Esophagus squamous epithelium (tissue), 5 donors: ENCODE results near the gene LARGE1. TPM values are rescaled to one million over a fixed set of nuclear protein-coding genes. Genes with fewer than 3 reads are reported as not detected.

ENCODE experiments used
- DNase-seq: peaks from one replicate; lab custom pipeline; 2025; lab: John Stamatoyannopoulos, UW
- H3K27ac ChIP-seq, 4 donors: fragments of 200-600 bp; sonication (generic); one replicate each; pipeline ENCODE4 v1.5.1; 2016 to 2019; ENCODE audit warnings: mild to moderate bottlenecking in 1 of 4
- H3K27me3 ChIP-seq, 4 donors: fragments of 200-600 bp; sonication (generic); 1 replicate in 3 of 4; 2 replicates in 1 of 4; pipeline versions ENCODE4 v1.5.1 to v1.6.0; 2017 to 2021; ENCODE audit warnings: antibody characterized with exemption in 1 of 4
- H3K36me3 ChIP-seq, 3 donors: fragments of 200-600 bp; sonication (generic); one replicate each; pipeline ENCODE4 v1.5.1; 2016 to 2019
- H3K4me1 ChIP-seq, 3 donors: fragments of 200-600 bp; sonication (generic); one replicate each; pipeline ENCODE4 v1.5.1; 2017 to 2019
- H3K4me3 ChIP-seq, 4 donors: fragments of 200-600 bp; sonication (generic); 1 replicate in 3 of 4; 2 replicates in 1 of 4; pipeline ENCODE4 v1.5.1; 2016 to 2019; ENCODE audit warnings: mild to moderate bottlenecking in 2 of 4, moderate library complexity in 1 of 4
- H3K9me3 ChIP-seq, 3 donors: fragments of 200-600 bp; sonication (generic); one replicate each; pipeline ENCODE4 v1.5.1; 2016 to 2019
- CTCF ChIP-seq, 6 experiments: fragments of 450-650 bp in 4 of 6; fragments of 200-600 bp in 2 of 6; sonication (generic) in 2 of 6; IDR thresholded peaks; one replicate each; pipeline ENCODE4 v1.5.1; 2016 to 2019; ENCODE audit warnings: antibody characterized with exemption in 6 of 6, mild to moderate bottlenecking in 4 of 6, moderate library complexity in 4 of 6
- POLR2A ChIP-seq, 4 donors: fragments of 450-650 bp; IDR thresholded peaks; one replicate each; pipeline ENCODE4 v1.6.1; 2017; ENCODE audit warnings: antibody characterized with exemption in 4 of 4, mild to moderate bottlenecking in 4 of 4, moderate library complexity in 3 of 4
- WGBS, 2 donors: methylation state at CpG; one replicate each; pipeline ENCODE4 v1.1.5; 2018; 5-methylcytosine and 5-hydroxymethylcytosine counted together
- intact Hi-C: fragments of 100-400 bp; cut with DNase I; formaldehyde crosslinking; loops from one replicate; pipeline ENCODE4 v1.15.0; 2022
- total RNA-seq, 4 donors: library from RNA; depleted of rRNA; stranded (reverse); fragments of >200 nt; gene quantifications; one replicate each; pipeline ENCODE4 v1.1.0, GENCODE V29; 2016
- donor health status: DM: yes; HTN: yes; CAD: no.

The LARGE1 gene
- total RNA-seq, 4 donors from 2014 or later: 5.2 to 15.1 (median 6.6) TPM

GRCh38 chr22:33817512-33818127 lies 102.7 kb downstream of the LARGE1 start:
- no peak overlapping the region for H3K27ac ChIP-seq
- H3K4me3 ChIP-seq: no peak overlapping the region
- WGBS, 2 donors: 89 to 98% methylated on average over 4 of the region's 4 CpGs
- no peaks in the 10 kb centered on the region for H3K9me3 ChIP-seq
- no peak for TF ChIP-seq CTCF (IDR thresholded peaks at IDR 0.05)
- TF ChIP-seq POLR2A (IDR thresholded peaks at IDR 0.05): no peak
- intact Hi-C loops: no loop called here
- no peaks in the 10 kb centered on the region for H3K36me3 ChIP-seq
- H3K27me3 ChIP-seq: peaks cover 0 to 12% (median 0%) of the 10 kb centered on the region in 4 donors
- peaks cover 1 to 12% (median 7%) of the 10 kb centered on the region in 3 donors for H3K4me1 ChIP-seq
- DNase-seq: no peak

GRCh38 chr22:33812360-33812977 lies 107.8 kb downstream of the LARGE1 start:
- TF ChIP-seq CTCF (IDR thresholded peaks at IDR 0.05) (no peak), POLR2A (IDR thresholded peaks at IDR 0.05) (no peak)
- H3K4me3 ChIP-seq: no peak overlapping the region
- peak overlapping the region in 2 of 4 donors; percentile 44 to 61 for H3K27ac ChIP-seq
- WGBS, 2 donors: 75 to 77% methylated on average over 7 of the region's 7 CpGs
- intact Hi-C loops: no loop called here
- H3K27me3 ChIP-seq: no peaks in the 10 kb centered on the region
- peaks cover 0 to 22% (median 8%) of the 10 kb centered on the region in 3 donors for H3K4me1 ChIP-seq
- H3K9me3 ChIP-seq: no peaks in the 10 kb centered on the region
- no peak for DNase-seq
- H3K36me3 ChIP-seq: no peaks in the 10 kb centered on the region

- Histone ChIP-seq H3K27ac (peak overlapping the region in 3 of 4 donors; percentile 44 to 68 (median 61)), H3K4me1 (peaks cover 0 to 28% (median 8%) of the 10 kb centered on the region in 3 donors), H3K36me3 (no peaks in the 10 kb centered on the region), H3K27me3 (no peaks in the 10 kb centered on the region), H3K9me3 (no peaks in the 10 kb centered on the region), H3K4me3 (no peak overlapping the region)
- no peak for DNase-seq
- intact Hi-C loops: no loop called here
- WGBS, 2 donors: 32 to 46% methylated on average over 5 of the region's 5 CpGs
- TF ChIP-seq POLR2A (IDR thresholded peaks at IDR 0.05) (no peak), CTCF (IDR thresholded peaks at IDR 0.05) (no peak)
Observed at GRCh38 chr22:33811686-33812085, 108.6 kb downstream of the LARGE1 start.

GRCh38 chr22:33811208-33811607 lies 109.1 kb downstream of the LARGE1 start:
- intact Hi-C loops: no loop called here
- Histone ChIP-seq H3K4me3 (no peak overlapping the region), H3K4me1 (peaks cover 0 to 32% (median 8%) of the 10 kb centered on the region in 3 donors), H3K27ac (peak overlapping the region in 3 of 4 donors; percentile 44 to 68 (median 50)), H3K27me3 (no peaks in the 10 kb centered on the region), H3K36me3 (no peaks in the 10 kb centered on the region), H3K9me3 (no peaks in the 10 kb centered on the region)
- WGBS, 2 donors: 25 to 35% methylated on average over 4 of the region's 4 CpGs
- DNase-seq: no peak
- TF ChIP-seq POLR2A (IDR thresholded peaks at IDR 0.05) (no peak), CTCF (IDR thresholded peaks at IDR 0.05) (no peak)

GRCh38 chr22:33807470-33807869 lies 112.8 kb downstream of the LARGE1 start:
- no peak for TF ChIP-seq CTCF (IDR thresholded peaks at IDR 0.05)
- H3K4me1 ChIP-seq: peaks cover 3 to 53% (median 11%) of the 10 kb centered on the region in 3 donors
- H3K27ac ChIP-seq: no peak overlapping the region
- H3K27me3 ChIP-seq: no peaks in the 10 kb centered on the region
- H3K9me3 ChIP-seq: no peaks in the 10 kb centered on the region
- H3K4me3 ChIP-seq: no peak overlapping the region
- no peaks in the 10 kb centered on the region for H3K36me3 ChIP-seq
- WGBS, 2 donors: 86 to 92% methylated on average over 4 of the region's 4 CpGs
- intact Hi-C loops: no loop called here
- no peak for DNase-seq
